NCI-H1930 (cell line): ENCODE data around the gene PMIS2.
A peak's percentile ranks its signal among the peaks of the same experiment; 100 is the strongest.
"Not testable (repeated sequence)": the region's sequence is repeated elsewhere in the genome, so short reads cannot be mapped to it uniquely, and the experiment has no call there.

ENCODE experiments used
- DNase-seq, 2 experiments: peaks; one replicate each; lab custom pipeline; 2025; lab: John Stamatoyannopoulos, UW

The PMIS2 gene

GRCh38 chr19:35595026-35595425 lies 9.1 kb downstream of the PMIS2 start:
- DNase-seq = not testable (repeated sequence)

- no peak for DNase-seq
These were observed 10.0 kb downstream of the PMIS2 start for GRCh38 chr19:35595928-35596327.

- no peak for DNase-seq
These were observed 10.5 kb downstream of the PMIS2 start for GRCh38 chr19:35596366-35596999.

GRCh38 chr19:35601971-35602370 lies 16.0 kb downstream of the PMIS2 start:
- no peak for DNase-seq

GRCh38 chr19:35604436-35604835 lies 18.5 kb downstream of the PMIS2 start:
- DNase-seq = not testable (repeated sequence)

GRCh38 chr19:35607170-35607569 lies 21.2 kb downstream of the PMIS2 start:
- DNase-seq = not testable (repeated sequence)

GRCh38 chr19:35607661-35608060 lies 21.7 kb downstream of the PMIS2 start:
- DNase-seq = no peak

GRCh38 chr19:35608251-35608650 lies 22.3 kb downstream of the PMIS2 start:
- DNase-seq = no peak

GRCh38 chr19:35609851-35610353 lies 23.9 kb downstream of the PMIS2 start:
- DNase-seq = no peak

- DNase-seq = no peak
These were observed 26.2 kb downstream of the PMIS2 start for GRCh38 chr19:35612224-35612558.

GRCh38 chr19:35612559-35613321 lies 26.8 kb downstream of the PMIS2 start, which contains the start of gene HAUS5:
Gene HAUS5, plus strand, starts transcription at chr19:35612735. Its CDS starts 60 bp downstream, at chr19:35612795.
- peak; percentile 88 to 97 for DNase-seq

- DNase-seq = no peak
These were observed 27.6 kb downstream of the PMIS2 start for GRCh38 chr19:35613574-35613973.

GRCh38 chr19:35615036-35615435 lies 29.1 kb downstream of the PMIS2 start:
- DNase-seq = no peak

- DNase-seq = no peak
These were observed 32.9 kb downstream of the PMIS2 start for GRCh38 chr19:35618857-35619256.

- no peak for DNase-seq
These were observed 33.4 kb downstream of the PMIS2 start for GRCh38 chr19:35619290-35619923.

- DNase-seq = no peak
These were observed 34.0 kb downstream of the PMIS2 start for GRCh38 chr19:35620001-35620400.

- no peak for DNase-seq
These were observed 35.7 kb downstream of the PMIS2 start for GRCh38 chr19:35621708-35622107.

GRCh38 chr19:35622750-35623149 lies 36.8 kb downstream of the PMIS2 start:
- DNase-seq = no peak

GRCh38 chr19:35623327-35624010 lies 37.5 kb downstream of the PMIS2 start:
- no peak for DNase-seq

GRCh38 chr19:35628264-35628564 lies 42.2 kb downstream of the PMIS2 start:
- DNase-seq = no peak

GRCh38 chr19:35628565-35629331 lies 42.8 kb downstream of the PMIS2 start, which contains the start of gene RBM42:
Gene RBM42, plus strand, starts transcription at chr19:35629036. Its CDS starts 118 bp downstream, at chr19:35629154.
- peak; percentile 99 for DNase-seq

- DNase-seq = no peak
These were observed 43.3 kb downstream of the PMIS2 start for GRCh38 chr19:35629332-35629633.
